Measurements from ENCODE around the gene XRCC4. TPM values are rescaled to one million over a fixed set of nuclear protein-coding genes. Genes with fewer than 3 reads are reported as not detected.
"Not testable (repeated sequence)": the region's sequence is repeated elsewhere in the genome, so short reads cannot be mapped to it uniquely, and the experiment has no call there.

XRCC4 gene
- polyA plus RNA-seq, 1 donor from 2014 or later: 8.4 TPM

DNA sequence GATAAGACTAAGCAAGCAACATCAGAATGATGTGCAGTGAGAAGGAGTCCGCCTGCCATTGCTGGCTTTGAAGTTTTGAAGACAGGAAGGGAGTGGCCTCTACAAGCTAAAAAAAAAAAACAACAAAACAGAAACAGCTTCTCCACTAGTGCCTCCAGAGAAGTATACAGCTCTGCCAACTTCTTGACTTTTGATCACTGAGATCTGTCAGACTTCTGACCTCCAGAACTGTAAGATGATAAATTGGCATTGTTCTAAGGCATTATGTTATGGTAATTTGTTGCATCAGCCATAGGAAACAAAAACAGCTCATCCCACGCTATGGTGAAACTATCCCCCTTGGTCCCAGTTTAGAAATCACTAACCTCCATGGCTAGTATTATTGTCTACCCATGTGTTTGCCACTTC lies 263.2 kb downstream of the XRCC4 start:
- H3K4me1 Mint-ChIP-seq: peaks cover 11 to 14% (median 12%) of the 10 kb centered on the region in 3 donors
- peaks cover 0 to 6% (median 0%) of the 10 kb centered on the region in 3 donors for H3K9me3 Mint-ChIP-seq
- H3K27me3 Mint-ChIP-seq: no peaks in the 10 kb centered on the region
- peaks cover 7% of the 10 kb centered on the region for H3K36me3 Mint-ChIP-seq
- no peak overlapping the region for H3K4me3 Mint-ChIP-seq
- peak overlapping the region in 1 of 3 donors; percentile 2 for H3K27ac Mint-ChIP-seq

DNA sequence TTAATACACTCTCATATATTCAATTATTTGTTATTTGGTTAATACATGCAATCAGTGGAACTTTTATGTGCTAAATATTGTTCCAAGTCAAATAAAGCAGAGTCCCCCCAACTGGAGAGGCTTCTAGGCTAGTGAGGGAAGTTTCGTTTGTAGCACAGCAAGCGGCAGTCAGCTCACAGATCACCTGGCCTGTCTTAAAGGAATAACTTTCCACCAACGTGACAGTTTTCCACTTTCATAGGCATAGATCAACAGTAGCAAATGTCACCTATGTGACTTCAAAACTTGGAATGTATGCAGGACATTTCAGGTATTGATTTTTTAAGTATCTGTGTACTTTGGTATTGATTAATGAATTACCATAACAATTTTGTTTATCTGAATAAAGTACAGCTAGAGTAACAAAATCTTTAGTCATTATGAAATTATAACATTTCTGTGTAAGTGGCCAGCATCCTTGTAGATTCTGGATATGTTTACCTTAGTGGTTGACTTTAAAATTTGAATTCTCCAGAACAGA lies 264.5 kb downstream of the XRCC4 start:
- H3K27ac Mint-ChIP-seq: no peak overlapping the region
- peaks cover 12% of the 10 kb centered on the region for H3K36me3 Mint-ChIP-seq
- H3K4me1 Mint-ChIP-seq: peaks cover 11 to 14% (median 12%) of the 10 kb centered on the region in 3 donors
- peaks cover 0 to 10% (median 0%) of the 10 kb centered on the region in 3 donors for H3K9me3 Mint-ChIP-seq
- H3K27me3 Mint-ChIP-seq: no peaks in the 10 kb centered on the region
- H3K4me3 Mint-ChIP-seq: no peak overlapping the region

DNA sequence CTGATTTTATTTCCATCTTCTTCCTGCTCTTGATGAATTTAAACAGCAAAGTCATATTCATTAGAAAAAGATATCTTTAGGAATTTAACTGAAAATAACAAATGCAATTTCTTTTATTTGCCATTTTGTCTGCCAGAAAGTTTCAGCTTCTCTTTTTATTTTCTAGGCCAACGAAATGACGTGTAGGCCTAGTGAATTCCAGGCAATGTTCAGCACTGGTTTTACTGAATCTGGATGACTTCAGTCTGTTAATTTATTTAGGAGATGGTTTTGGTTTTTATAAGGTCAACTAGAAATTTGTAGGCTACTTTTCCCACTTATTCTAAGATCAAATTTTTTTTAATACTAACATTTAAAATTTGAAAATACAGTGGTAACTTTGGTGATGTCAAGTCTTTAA lies 265.1 kb downstream of the XRCC4 start:
- Mint-ChIP-seq H3K9me3 (peaks cover 1 to 16% (median 4%) of the 10 kb centered on the region in 3 donors), H3K27ac (no peak overlapping the region), H3K27me3 (no peaks in the 10 kb centered on the region), H3K36me3 (peaks cover 15% of the 10 kb centered on the region), H3K4me3 (no peak overlapping the region), H3K4me1 (peaks cover 11 to 14% (median 12%) of the 10 kb centered on the region in 3 donors)

DNA sequence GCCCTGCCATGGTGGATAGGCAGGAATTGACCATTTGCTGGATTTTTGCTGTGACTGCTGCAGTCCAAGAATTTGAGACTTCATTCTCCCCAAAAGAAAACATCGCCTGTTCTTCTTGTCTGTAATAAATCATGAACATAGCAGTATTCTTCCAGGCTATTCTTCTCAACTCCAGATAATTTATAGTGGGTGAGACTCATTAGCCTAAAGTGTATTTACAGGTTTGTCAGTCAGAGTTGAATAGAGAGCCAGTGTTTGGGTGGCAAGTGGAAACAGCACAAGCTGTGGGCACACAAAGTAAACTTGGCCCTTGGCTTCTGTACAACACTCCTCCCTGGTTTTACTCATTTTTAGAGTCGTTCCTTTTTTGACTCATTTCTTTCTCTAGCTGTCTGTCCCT lies 266.0 kb downstream of the XRCC4 start:
- Mint-ChIP-seq H3K27me3 (no peaks in the 10 kb centered on the region), H3K27ac (no peak overlapping the region), H3K4me3 (no peak overlapping the region), H3K4me1 (peaks cover 11 to 14% (median 12%) of the 10 kb centered on the region in 3 donors), H3K36me3 (peaks cover 14% of the 10 kb centered on the region), H3K9me3 (peaks cover 3 to 24% (median 8%) of the 10 kb centered on the region in 3 donors)

DNA sequence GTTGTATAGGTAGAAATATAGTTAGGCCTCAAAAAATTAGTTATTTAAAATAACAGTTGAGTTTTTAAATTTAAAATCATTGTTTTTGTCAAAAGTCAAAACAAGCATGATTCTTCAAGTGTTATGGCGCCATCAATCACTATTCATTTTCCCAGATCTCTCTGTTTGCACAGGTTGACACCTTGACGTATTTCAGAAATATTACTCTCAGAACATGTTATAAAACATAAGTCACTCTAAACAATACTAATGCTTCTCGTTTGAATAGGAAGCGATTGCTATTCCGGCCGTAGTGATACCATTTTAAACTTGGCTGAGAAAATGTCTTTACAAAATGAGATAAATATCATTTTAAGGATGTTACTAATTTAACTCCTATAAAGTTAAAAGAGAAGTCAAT lies 268.1 kb downstream of the XRCC4 start:
- peaks cover 4 to 5% (median 5%) of the 10 kb centered on the region in 3 donors for H3K4me1 Mint-ChIP-seq
- peaks cover 9 to 41% (median 24%) of the 10 kb centered on the region in 3 donors for H3K9me3 Mint-ChIP-seq
- H3K27ac Mint-ChIP-seq: no peak overlapping the region
- no peaks in the 10 kb centered on the region for H3K27me3 Mint-ChIP-seq
- peaks cover 20% of the 10 kb centered on the region for H3K36me3 Mint-ChIP-seq
- no peak overlapping the region for H3K4me3 Mint-ChIP-seq

DNA sequence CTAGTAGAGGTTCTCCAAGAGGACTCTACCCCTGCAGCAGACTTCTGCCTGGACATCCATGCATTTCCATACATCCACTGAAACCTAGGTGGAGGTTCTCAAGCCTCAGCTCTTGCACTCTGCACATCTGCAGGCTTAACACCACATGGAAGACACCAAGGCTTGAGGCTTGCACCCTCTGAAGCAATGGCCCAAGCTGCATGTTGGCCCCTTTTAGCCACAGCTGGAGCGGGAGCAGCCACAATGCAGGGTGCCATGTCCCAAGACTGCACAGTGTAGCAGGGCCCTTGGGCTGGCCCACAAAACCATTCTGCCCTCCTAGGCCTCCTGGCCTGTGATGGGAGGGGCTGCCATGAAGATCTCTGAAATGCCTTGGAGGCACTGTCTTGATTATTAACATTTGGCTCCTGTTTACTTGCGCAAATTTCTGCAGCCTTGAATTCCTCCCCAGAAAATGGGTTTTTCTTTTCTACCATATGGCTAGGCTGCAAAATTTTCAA lies 271.0 kb downstream of the XRCC4 start:
- peaks cover 27% of the 10 kb centered on the region for H3K36me3 Mint-ChIP-seq
- H3K4me3 Mint-ChIP-seq: no peak overlapping the region
- no peak overlapping the region for H3K27ac Mint-ChIP-seq
- no peaks in the 10 kb centered on the region for H3K4me1 Mint-ChIP-seq
- peaks cover 9 to 41% (median 27%) of the 10 kb centered on the region in 3 donors for H3K9me3 Mint-ChIP-seq
- no peaks in the 10 kb centered on the region for H3K27me3 Mint-ChIP-seq

DNA sequence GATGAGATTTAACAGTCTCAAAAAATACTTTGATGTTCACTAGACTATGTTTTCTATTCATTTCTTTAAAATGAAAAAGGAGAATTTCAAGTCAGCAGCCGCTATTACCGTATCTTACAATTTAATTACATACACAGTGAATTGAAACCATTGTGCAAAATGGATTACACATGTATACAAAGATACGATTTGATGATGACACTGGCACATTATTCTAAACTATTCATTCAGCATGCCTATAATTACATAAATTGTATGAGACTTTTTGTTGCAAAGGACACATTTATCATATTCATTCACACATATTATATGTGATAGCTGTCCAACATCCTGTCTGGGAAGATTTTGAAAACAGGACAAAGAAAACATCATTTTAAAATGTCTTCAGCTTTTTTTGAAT lies 275.9 kb downstream of the XRCC4 start:
- no peak overlapping the region for H3K4me3 Mint-ChIP-seq

DNA sequence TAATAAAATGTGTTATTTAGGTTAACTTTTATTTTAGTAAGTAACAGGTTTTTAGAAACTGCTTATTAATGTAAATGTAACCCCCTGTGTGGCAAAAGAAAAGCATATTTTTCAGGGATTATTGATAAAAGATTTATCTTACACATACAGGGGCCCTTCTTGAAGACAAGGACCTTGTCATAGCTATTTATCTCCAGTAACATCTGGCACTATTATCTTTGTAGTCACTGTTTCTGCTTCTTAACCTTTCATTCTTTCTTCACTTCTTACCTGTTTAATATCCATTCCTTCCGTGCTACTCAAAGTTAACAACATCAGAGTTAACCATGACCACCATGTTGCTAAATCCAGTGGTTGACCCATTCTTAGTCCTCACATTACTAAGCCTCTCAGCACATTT lies 276.4 kb downstream of the XRCC4 start:
- H3K27me3 Mint-ChIP-seq: no peaks in the 10 kb centered on the region
- no peak overlapping the region for H3K27ac Mint-ChIP-seq
- H3K4me1 Mint-ChIP-seq: peaks cover 0 to 4% (median 0%) of the 10 kb centered on the region in 3 donors
- peaks cover 21% of the 10 kb centered on the region for H3K36me3 Mint-ChIP-seq
- H3K4me3 Mint-ChIP-seq: no peak overlapping the region
- peaks cover 8 to 17% (median 15%) of the 10 kb centered on the region in 3 donors for H3K9me3 Mint-ChIP-seq

More for the DNA sequence above, 275.9 kb downstream of the XRCC4 start:
- Mint-ChIP-seq H3K9me3 (peaks cover 8 to 19% (median 17%) of the 10 kb centered on the region in 3 donors), H3K4me1 (peaks cover 0 to 4% (median 0%) of the 10 kb centered on the region in 3 donors), H3K36me3 (peaks cover 22% of the 10 kb centered on the region), H3K27ac (no peak overlapping the region), H3K27me3 (no peaks in the 10 kb centered on the region)

DNA sequence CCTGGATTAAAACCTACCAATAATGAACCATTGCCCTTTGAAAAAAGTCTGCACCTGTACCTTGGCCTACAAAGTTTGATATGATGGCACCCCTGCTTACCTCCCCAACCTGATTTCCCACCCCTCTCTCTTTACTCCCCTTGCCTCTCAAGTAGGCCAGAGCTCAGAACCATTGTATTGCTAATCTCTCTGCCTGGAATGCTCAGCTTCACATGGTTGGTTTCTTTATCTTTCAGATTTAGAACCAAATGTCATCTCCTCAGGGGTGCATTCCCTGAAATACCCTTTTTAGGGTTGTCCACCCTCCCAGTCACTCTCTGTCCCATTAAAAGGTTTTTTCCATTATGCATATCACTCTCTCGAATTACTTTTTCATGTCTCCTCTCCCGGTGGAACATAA lies 277.6 kb downstream of the XRCC4 start:
- Mint-ChIP-seq H3K27ac (no peak overlapping the region), H3K9me3 (peaks cover 3 to 7% (median 3%) of the 10 kb centered on the region in 3 donors), H3K27me3 (no peaks in the 10 kb centered on the region), H3K36me3 (peaks cover 17% of the 10 kb centered on the region), H3K4me3 (no peak overlapping the region), H3K4me1 (peaks cover 0 to 4% (median 0%) of the 10 kb centered on the region in 3 donors)

DNA sequence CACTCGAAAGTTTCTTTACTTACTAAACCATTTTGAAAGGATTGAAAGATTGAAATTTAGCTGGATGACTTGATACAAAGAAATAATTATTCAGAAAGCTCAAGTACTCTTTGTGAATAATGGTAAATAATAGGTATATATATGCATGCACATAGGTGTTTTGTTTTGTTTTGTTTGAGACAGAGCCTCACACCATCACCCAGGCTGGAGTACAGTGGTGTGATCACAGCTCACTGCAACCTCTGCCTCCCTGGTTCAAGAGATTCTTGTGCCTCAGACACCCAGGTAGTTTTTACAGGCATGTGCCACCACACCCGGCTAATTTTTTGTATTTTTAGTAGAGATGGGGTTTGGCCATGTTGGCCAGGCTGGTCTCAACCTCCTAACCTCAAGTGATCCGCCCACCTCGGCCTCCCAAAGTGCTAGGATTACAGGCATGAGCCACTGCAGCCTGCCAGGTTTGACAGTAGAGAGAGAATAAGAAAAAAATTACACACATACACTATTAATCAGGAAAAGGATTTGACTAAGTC lies 278.2 kb downstream of the XRCC4 start:
- H3K4me1 Mint-ChIP-seq, H3K27me3 Mint-ChIP-seq, H3K9me3 Mint-ChIP-seq, H3K4me3 Mint-ChIP-seq, H3K27ac Mint-ChIP-seq: not testable (repeated sequence)
- peaks cover 13% of the 10 kb centered on the region for H3K36me3 Mint-ChIP-seq

DNA sequence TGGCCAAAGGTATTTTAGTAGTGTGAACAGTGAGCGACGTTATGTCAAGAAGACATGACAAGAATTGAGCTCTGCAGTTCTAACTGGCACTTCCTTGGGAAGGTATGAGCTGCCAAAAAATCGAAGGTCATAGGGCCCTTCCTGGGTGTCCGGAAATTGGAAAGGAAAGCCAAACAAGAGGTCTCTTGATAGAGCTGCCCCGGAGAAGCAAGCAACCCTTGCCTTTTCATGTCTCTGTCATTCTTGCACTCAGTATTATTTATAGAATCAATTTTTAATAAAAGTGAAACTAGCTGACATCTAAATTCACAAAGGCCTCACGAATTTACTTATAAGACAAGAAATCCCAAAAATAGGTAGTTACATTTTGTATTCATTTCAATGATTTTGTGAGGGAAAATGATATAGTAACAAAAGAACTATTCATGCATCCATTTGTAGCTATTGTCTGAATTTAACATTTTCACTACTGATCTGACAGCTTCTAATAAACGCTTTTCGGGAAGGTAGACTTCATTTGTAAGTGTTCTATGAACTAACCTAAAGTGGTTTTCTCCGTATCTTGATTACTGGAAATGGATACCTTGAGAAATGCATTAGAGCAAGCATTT lies 280.4 kb downstream of the XRCC4 start:
- no peak overlapping the region for H3K27ac Mint-ChIP-seq
- H3K36me3 Mint-ChIP-seq: peaks cover 8% of the 10 kb centered on the region
- H3K4me3 Mint-ChIP-seq: no peak overlapping the region
- H3K4me1 Mint-ChIP-seq: peaks cover 0 to 4% (median 0%) of the 10 kb centered on the region in 3 donors
- H3K9me3 Mint-ChIP-seq: peaks cover 0 to 7% (median 2%) of the 10 kb centered on the region in 3 donors
- peaks cover under 1% of the 10 kb centered on the region for H3K27me3 Mint-ChIP-seq

DNA sequence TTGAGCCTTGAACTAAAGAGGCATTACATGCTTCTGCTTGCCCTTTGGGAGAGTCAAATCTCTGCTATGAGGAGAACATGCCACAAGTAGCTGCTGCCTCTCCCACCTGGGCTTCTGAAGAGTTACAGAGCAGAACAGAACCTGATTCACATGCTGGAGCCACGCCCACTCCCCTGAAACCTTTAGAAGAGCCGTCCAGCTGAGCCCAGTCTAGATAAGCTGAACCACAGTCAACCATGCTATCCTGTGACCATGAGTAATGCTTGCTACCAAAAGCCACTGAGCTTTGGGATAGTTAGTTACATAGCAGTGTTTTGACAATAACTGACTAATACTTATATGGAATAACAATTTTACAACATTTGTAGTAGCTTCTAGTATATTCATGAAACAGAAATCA lies 283.2 kb downstream of the XRCC4 start:
- Mint-ChIP-seq H3K9me3 (peaks cover 0 to 7% (median 2%) of the 10 kb centered on the region in 3 donors), H3K27ac (no peak overlapping the region), H3K4me1 (peaks cover 2 to 10% (median 4%) of the 10 kb centered on the region in 3 donors), H3K4me3 (no peak overlapping the region), H3K36me3 (no peaks in the 10 kb centered on the region), H3K27me3 (peaks cover 2% of the 10 kb centered on the region)

DNA sequence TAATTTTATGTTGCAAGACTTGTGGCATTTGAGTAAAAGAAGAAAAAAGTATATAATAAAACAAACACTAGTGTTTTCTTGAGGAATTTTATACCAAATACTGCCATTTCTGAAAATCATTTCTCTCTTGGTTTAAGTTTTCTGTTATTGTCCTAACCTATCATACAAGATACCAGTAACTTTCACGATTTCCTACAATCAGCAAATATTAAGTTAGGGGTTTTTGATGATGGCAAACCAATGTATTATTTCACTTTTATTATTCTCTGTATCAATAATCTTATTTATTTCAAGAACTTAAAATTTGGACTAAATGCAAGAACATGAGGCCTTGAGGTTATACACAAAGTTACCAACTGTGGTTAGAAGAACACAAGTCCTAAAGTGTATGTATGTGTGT lies 285.2 kb downstream of the XRCC4 start:
- Mint-ChIP-seq H3K9me3 (peaks cover 1 to 7% (median 2%) of the 10 kb centered on the region in 3 donors), H3K4me1 (peaks cover 3 to 9% (median 4%) of the 10 kb centered on the region in 3 donors), H3K36me3 (no peaks in the 10 kb centered on the region), H3K4me3 (no peak overlapping the region), H3K27ac (no peak overlapping the region), H3K27me3 (peaks cover 2% of the 10 kb centered on the region)

DNA sequence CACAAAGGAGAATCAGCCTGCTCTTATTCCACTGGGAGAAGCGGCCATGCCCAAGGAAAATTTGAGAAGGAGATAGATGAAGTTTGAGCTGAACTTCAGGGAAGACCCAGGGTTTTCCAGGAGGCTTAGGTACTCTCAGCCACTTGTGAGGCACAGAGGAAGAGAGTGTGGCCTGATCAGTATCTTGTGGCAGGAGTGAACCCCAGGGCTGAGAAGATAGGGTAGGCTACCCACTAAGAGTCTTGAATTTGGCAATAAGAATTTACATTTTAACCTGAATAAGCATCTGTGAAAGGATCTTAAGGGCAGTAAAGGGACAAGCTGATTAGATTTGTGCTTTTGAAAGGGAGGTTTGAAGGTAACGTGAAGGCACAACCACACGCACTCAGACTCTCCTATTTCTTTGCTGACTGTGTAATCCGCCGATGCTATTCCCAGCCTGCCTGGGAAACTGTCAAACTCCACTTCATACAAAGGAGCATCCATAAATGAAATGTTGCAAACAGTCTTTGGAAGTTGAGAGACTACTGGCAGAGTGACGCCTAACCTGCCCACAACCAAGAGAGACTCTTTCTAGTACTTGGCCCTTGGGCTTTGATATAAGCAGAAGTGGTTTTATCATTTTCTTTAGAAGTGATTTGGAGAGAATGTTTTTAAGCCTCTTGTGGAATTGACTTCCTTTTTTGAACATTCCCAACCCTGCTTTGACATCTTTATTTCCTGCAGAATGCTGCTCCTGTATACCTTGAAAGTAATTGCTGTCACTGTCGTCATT lies 286.0 kb downstream of the XRCC4 start:
- H3K27ac Mint-ChIP-seq: no peak overlapping the region
- H3K4me3 Mint-ChIP-seq: no peak overlapping the region
- H3K36me3 Mint-ChIP-seq: no peaks in the 10 kb centered on the region
- H3K9me3 Mint-ChIP-seq: peaks cover 1 to 7% (median 2%) of the 10 kb centered on the region in 3 donors
- peaks cover 2% of the 10 kb centered on the region for H3K27me3 Mint-ChIP-seq
- H3K4me1 Mint-ChIP-seq: peaks cover 3 to 6% (median 4%) of the 10 kb centered on the region in 3 donors

DNA sequence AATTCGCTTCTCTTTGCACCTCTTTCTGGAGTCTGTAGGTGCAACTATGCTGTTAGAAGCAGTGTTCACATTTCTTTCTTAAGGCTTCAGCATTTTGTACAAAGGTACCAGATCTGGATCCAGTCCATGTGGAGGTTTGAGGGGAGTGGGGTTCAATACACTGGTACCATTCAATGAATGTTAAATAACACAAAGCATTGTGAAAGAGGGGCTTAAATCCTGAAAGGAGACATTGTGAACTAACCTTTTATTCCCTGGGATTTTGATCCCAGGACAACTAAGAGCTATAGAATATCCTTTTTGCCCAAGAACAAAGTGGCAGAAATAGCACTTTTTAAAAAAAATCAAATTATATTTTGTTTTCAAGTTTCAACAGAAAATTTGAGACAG lies 286.5 kb downstream of the XRCC4 start:
- no peaks in the 10 kb centered on the region for H3K36me3 Mint-ChIP-seq
- peaks cover 2% of the 10 kb centered on the region for H3K27me3 Mint-ChIP-seq
- peaks cover 1 to 7% (median 2%) of the 10 kb centered on the region in 3 donors for H3K9me3 Mint-ChIP-seq
- no peak overlapping the region for H3K4me3 Mint-ChIP-seq
- H3K27ac Mint-ChIP-seq: no peak overlapping the region
- H3K4me1 Mint-ChIP-seq: peaks cover 3 to 6% (median 4%) of the 10 kb centered on the region in 3 donors

All from IgD-negative memory B cell (primary cell).